K562 (cell line): ENCODE measurements around the gene SORT1. TPM values are rescaled to one million over a fixed set of nuclear protein-coding genes. Genes with fewer than 3 reads are reported as not detected.

Experiments used
- CREB1 ChIP-seq, 2 experiments: sonication (generic) in 1 of 2; formaldehyde crosslinking in 1 of 2; IDR thresholded peaks; 2 replicates each; pipeline versions ENCODE4 v1.6.1 to v1.8.0; 2012 to 2022; ENCODE audit warnings: inconsistent platforms in 1 of 2, mild to moderate bottlenecking in 1 of 2, missing genetic modification reagents in 1 of 2, moderate library complexity in 1 of 2
- HNRNPK ChIP-seq: fragments of 200-400 bp; formaldehyde crosslinking; IDR thresholded peaks from one replicate; pipeline ENCODE4 v1.6.1; 2018; ENCODE audit warnings: mild to moderate bottlenecking, low read depth, low read length; ENCODE audit not compliant: poor library complexity, severe bottlenecking
- IRF2 ChIP-seq: sonication (generic); formaldehyde crosslinking; IDR thresholded peaks from 2 replicates; pipeline ENCODE4 v1.8.1; 2022; ENCODE audit warnings: mild to moderate bottlenecking, missing genetic modification reagents
- JUN ChIP-seq, 2 experiments: sonication (generic) in 1 of 2; formaldehyde crosslinking in 1 of 2; IDR thresholded peaks; 2 replicates each; pipeline versions ENCODE4 v1.6.1 to v1.8.0; 2012 to 2022; ENCODE audit warnings: borderline replicate concordance in 2 of 2, mild to moderate bottlenecking in 2 of 2, improper control_type of control experiment in 1 of 2, low read depth in 1 of 2, low read length in 1 of 2, missing genetic modification reagents in 1 of 2
- LARP7 ChIP-seq: fragments of 450-650 bp; IDR thresholded peaks from 2 replicates; pipeline ENCODE4 v1.6.1; 2016
- MCM3 ChIP-seq: fragments of 450-650 bp; IDR thresholded peaks from 2 replicates; pipeline ENCODE4 v1.6.1; 2016
- MECOM ChIP-seq: fragments of 250-450 bp; sonication (Bioruptor Pico); IDR thresholded peaks from 2 replicates; pipeline ENCODE4 v1.8.0; 2022; ENCODE audit warnings: inconsistent platforms
- NR2C1 ChIP-seq, 2 experiments: fragments of 450-650 bp; IDR thresholded peaks; 2 replicates each; pipeline ENCODE4 v1.6.1; 2017; ENCODE audit warnings: mild to moderate bottlenecking in 2 of 2, antibody characterized with exemption in 1 of 2, inconsistent platforms in 1 of 2, missing compliant biosample characterization in 1 of 2, missing genetic modification characterization in 1 of 2
- SIRT6 ChIP-seq: IDR thresholded peaks from one replicate; pipeline ENCODE4 v1.6.1; 2012; ENCODE audit warnings: low read depth, mild to moderate bottlenecking, control low read depth, inconsistent platforms, low read length, moderate library complexity
- TCF3 ChIP-seq: sonication (generic); formaldehyde crosslinking; IDR thresholded peaks from 2 replicates; pipeline ENCODE4 v1.4.0; 2020; ENCODE audit warnings: mild to moderate bottlenecking, missing genetic modification reagents
- XRCC5 ChIP-seq: fragments of 200-400 bp; formaldehyde crosslinking; IDR thresholded peaks from 2 replicates; pipeline ENCODE4 v1.6.1; 2017; ENCODE audit warnings: low read depth, mild to moderate bottlenecking, low read length
- ZBED1 ChIP-seq: IDR thresholded peaks from 2 replicates; pipeline ENCODE4 v1.6.1; 2014
- ZC3H8 ChIP-seq: fragments of 450-650 bp; IDR thresholded peaks from 2 replicates; pipeline ENCODE4 v1.6.1; 2017
- ZNF12 ChIP-seq: sonication (generic); formaldehyde crosslinking; IDR thresholded peaks from 2 replicates; pipeline ENCODE4 v1.4.0; 2020; ENCODE audit warnings: mild to moderate bottlenecking, missing genetic modification reagents
- ZNF143 ChIP-seq: sonication (generic); formaldehyde crosslinking; IDR thresholded peaks from 2 replicates; pipeline ENCODE4 v1.9.0; 2022; ENCODE audit warnings: mild to moderate bottlenecking, missing genetic modification reagents
- ZNF239 ChIP-seq: fragments of 250-450 bp; sonication (Bioruptor Pico); IDR thresholded peaks from 2 replicates; pipeline ENCODE4 v1.4.0; 2020; ENCODE audit warnings: mild to moderate bottlenecking
- ZNF512 ChIP-seq: IDR thresholded peaks from 2 replicates; pipeline ENCODE4 v1.6.1; 2016; ENCODE audit warnings: missing genetic modification characterization, missing compliant biosample characterization
- ZNF76 ChIP-seq: fragments of 250-450 bp; sonication (Bioruptor Pico); IDR thresholded peaks from 2 replicates; pipeline ENCODE4 v1.4.0; 2020; ENCODE audit warnings: mild to moderate bottlenecking, moderate library complexity, borderline replicate concordance
- polyA plus RNA-seq, 8 experiments: library from polyadenylated mRNA; depleted of rRNA in 4 of 8; stranded (reverse) in 5 of 8; unstranded in 3 of 8; fragments of >200 nt; fragmentation: Nextera tagmentation in 2 of 8; fragmentation: Illumina TruSeq in 1 of 8; extraction: Ambion mirVana in 2 of 8; extraction: Trizol in 1 of 8; gene quantifications; 2 replicates each; pipeline versions ENCODE4 v1.2.1 to v1.2.3, GENCODE V29; 2011 to 2014; ENCODE audit warnings: inconsistent platforms in 1 of 8, missing spikeins in 1 of 8
- total RNA-seq, 7 experiments: library from RNA; depleted of rRNA in 6 of 7; stranded (reverse); fragments of >200 nt in 6 of 7; fragmentation: Illumina TruSeq in 2 of 7; extraction: Trizol in 2 of 7; gene quantifications; 2 replicates each; pipeline versions ENCODE4 v1.2.1 to v1.2.3, GENCODE V29; 2011 to 2021; ENCODE audit warnings: low replicate concordance in 1 of 7
- TF ChIP-seq, protein P1 (sequence below): fragments of 250-450 bp; sonication (Bioruptor Pico); IDR thresholded peaks from 2 replicates; pipeline ENCODE4 v1.4.0; 2020
- TF ChIP-seq, protein P2 (sequence below): fragments of 250-450 bp; sonication (Bioruptor Pico); IDR thresholded peaks from 2 replicates; pipeline ENCODE4 v1.5.0; 2020; ENCODE audit warnings: mild to moderate bottlenecking, borderline replicate concordance
- TF ChIP-seq, protein P3 (sequence below): fragments of 450-650 bp; IDR thresholded peaks from 2 replicates; pipeline ENCODE4 v1.6.1; 2016; ENCODE audit warnings: borderline replicate concordance

Gene SORT1
- total and polyA plus RNA-seq, 9 of the 15 experiments (the other 6 are each of a cell fraction or from before 2014, with no cell fraction given) = 27.4 to 112 (median 65.0) TPM

DNA sequence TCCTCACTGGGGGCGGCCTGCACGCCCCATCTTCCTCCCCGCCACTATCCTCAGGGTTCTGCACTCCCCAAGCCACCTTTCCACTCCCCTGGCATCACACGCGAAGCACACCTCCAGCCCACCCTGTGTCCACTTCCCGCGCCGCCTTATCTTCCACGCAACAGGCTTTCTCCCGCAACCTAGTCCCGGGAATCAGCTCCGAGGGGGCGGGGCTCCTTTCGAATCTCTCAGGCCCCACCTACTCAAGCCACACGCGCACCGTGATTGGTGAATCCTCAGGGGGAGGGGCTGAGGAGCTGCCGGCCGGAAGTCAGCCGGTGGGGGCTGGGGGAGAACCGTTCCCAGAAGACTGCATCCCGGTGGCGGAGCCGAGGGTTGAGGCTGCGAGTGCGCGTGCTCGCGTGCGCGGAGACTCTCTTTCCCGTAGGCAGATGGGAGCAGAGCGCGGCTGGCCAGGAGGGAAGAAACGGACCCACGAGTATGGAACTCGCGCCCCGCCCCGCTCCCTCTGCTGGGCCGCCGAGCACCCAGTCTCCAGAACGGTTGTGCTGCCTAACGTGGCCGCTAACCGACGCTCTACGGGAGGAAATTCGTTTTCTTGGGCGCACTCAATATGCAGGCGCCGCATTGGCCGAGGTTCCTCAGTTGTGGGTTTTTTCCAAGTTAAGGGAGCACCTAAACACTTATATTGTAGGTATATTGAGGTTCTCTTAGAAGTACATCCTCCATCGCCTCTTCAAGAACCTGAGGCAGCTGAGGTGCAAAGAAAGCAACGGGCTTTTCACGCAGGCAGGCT, 114.6 kb downstream of the SORT1 start, which contains the start of gene PSRC1 (continued):
- TF ChIP-seq XRCC5 (no peak; the same call in 1 of the 2 replicates), ZNF239 (CRISPR knock-in tag) (no peak), ZNF76 (no peak), ZC3H8 (no peak), CREB1 (IDR thresholded peaks at IDR 0.05) (peak; percentile 32; the same call in 1 of the 2 replicates), CREB1 (CRISPR knock-in tag; IDR thresholded peaks at IDR 0.05) (peak; percentile 72; the same call in 1 of the 2 replicates), LARP7 (peak; percentile 78), JUN (IDR thresholded peaks at IDR 0.05; ENCODE audit: borderline replicate concordance, low read depth, low read length) (peak; percentile 50; the same call in 1 of the 2 replicates), JUN (CRISPR knock-in tag; IDR thresholded peaks at IDR 0.05; ENCODE audit: borderline replicate concordance) (no peak), ZNF512 (no peak), SIRT6 (no peak), NR2C1 (IDR thresholded peaks at IDR 0.05) (no peak), NR2C1 (tag; IDR thresholded peaks at IDR 0.05) (no peak), TCF3 (CRISPR knock-in tag) (peak; percentile 40; the same call in 1 of the 2 replicates), HNRNPK (no peak), MCM3 (no peak), IRF2 (no peak), ZNF143 (CRISPR knock-in tag) (no peak; the same call in 1 of the 2 replicates), ZNF12 (CRISPR knock-in tag) (peak; percentile 36; the same call in 1 of the 2 replicates), MECOM (no peak), ZBED1 (peak; percentile 85; the same call in 1 of the 2 replicates)
- TF ChIP-seq, protein P1, sequence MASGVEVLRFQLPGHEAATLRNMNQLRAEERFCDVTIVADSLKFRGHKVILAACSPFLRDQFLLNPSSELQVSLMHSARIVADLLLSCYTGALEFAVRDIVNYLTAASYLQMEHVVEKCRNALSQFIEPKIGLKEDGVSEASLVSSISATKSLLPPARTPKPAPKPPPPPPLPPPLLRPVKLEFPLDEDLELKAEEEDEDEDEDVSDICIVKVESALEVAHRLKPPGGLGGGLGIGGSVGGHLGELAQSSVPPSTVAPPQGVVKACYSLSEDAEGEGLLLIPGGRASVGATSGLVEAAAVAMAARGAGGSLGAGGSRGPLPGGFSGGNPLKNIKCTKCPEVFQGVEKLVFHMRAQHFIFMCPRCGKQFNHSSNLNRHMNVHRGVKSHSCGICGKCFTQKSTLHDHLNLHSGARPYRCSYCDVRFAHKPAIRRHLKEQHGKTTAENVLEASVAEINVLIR = 0 out of 2 replicates have a peak, but pooled peaks have one; percentile 25
- TF ChIP-seq, protein P2, sequence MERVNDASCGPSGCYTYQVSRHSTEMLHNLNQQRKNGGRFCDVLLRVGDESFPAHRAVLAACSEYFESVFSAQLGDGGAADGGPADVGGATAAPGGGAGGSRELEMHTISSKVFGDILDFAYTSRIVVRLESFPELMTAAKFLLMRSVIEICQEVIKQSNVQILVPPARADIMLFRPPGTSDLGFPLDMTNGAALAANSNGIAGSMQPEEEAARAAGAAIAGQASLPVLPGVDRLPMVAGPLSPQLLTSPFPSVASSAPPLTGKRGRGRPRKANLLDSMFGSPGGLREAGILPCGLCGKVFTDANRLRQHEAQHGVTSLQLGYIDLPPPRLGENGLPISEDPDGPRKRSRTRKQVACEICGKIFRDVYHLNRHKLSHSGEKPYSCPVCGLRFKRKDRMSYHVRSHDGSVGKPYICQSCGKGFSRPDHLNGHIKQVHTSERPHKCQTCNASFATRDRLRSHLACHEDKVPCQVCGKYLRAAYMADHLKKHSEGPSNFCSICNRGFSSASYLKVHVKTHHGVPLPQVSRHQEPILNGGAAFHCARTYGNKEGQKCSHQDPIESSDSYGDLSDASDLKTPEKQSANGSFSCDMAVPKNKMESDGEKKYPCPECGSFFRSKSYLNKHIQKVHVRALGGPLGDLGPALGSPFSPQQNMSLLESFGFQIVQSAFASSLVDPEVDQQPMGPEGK (CRISPR knock-in tag) = no peak
- TF ChIP-seq, protein P3, sequence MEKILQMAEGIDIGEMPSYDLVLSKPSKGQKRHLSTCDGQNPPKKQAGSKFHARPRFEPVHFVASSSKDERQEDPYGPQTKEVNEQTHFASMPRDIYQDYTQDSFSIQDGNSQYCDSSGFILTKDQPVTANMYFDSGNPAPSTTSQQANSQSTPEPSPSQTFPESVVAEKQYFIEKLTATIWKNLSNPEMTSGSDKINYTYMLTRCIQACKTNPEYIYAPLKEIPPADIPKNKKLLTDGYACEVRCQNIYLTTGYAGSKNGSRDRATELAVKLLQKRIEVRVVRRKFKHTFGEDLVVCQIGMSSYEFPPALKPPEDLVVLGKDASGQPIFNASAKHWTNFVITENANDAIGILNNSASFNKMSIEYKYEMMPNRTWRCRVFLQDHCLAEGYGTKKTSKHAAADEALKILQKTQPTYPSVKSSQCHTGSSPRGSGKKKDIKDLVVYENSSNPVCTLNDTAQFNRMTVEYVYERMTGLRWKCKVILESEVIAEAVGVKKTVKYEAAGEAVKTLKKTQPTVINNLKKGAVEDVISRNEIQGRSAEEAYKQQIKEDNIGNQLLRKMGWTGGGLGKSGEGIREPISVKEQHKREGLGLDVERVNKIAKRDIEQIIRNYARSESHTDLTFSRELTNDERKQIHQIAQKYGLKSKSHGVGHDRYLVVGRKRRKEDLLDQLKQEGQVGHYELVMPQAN = peak; percentile 90
